ENCODE measurements around the gene DGKI. TPM values are rescaled to one million over a fixed set of nuclear protein-coding genes. Genes with fewer than 3 reads are reported as not detected.

The DGKI gene
- total and polyA plus RNA-seq, 9 of the 15 experiments (the other 6 are each of a cell fraction or from before 2014, with no cell fraction given): 0.11 to 0.54 (median 0.15) TPM; not detected in 5

DNA sequence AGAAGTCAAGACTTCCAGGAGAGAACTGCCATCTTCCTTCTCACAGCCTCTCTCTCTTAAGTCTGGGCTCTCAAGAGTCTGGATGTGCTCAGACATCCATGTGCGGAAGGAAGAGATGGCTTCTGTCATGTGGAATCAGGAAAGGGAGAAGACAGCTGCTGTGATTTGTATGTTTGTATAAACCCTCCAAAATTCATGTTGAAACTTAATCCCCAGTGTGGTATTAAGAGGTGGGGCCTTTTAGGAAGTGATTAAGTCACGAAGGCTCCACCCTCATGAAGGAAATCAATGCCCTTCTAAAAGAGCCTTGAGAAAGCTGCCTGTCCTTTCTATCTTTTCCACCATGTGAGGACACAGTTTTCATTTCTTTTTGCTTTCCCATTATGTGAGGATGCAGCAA, 429.3 kb downstream of the DGKI start:
- ChIA-PET CTCF (ENCODE audit: low intra/inter-chr PET ratio) (no interaction called here), POLR2A (no interaction called here)
- 0% methylated on average over 2 of the region's 2 CpGs for WGBS (ENCODE audit: insufficient coverage, low coverage, missing lambda C conversion rate)
- FAIRE-seq (no peak), DNase-seq (ENCODE audit: extremely low read depth in 1 of 4, low spot score in 3 of 4) (no peak), ATAC-seq (no peak)
- TF ChIP-seq ADNP (tag; IDR thresholded peaks at IDR 0.05) (no peak), FOXJ2 (tag; IDR thresholded peaks at IDR 0.05) (no peak), ZNF232 (CRISPR knock-in tag; IDR thresholded peaks at IDR 0.05) (no peak), RBM14 (IDR thresholded peaks at IDR 0.05; ENCODE audit: borderline replicate concordance, insufficient read depth, low read depth, low read length) (no peak), SMARCA4 (IDR thresholded peaks at IDR 0.05) (no peak), ZNF274 (IDR thresholded peaks at IDR 0.05; ENCODE audit: borderline replicate concordance, low read depth, low read length) (no peak), RFX5 (IDR thresholded peaks at IDR 0.05; ENCODE audit: low read depth, low read length) (no peak), RBM17 (IDR thresholded peaks at IDR 0.05; ENCODE audit: borderline replicate concordance, low read depth, low read length) (no peak), SMAD4 (CRISPR knock-in tag; conservative IDR thresholded peaks at IDR 0.05) (no peak), ZNF121 (CRISPR knock-in tag; conservative IDR thresholded peaks at IDR 0.05) (no peak), MEIS2 (IDR thresholded peaks at IDR 0.05; ENCODE audit: partially characterized antibody) (no peak), DACH1 (IDR thresholded peaks at IDR 0.05; ENCODE audit: partially characterized antibody) (no peak), ZBED1 (IDR thresholded peaks at IDR 0.05) (no peak), POLR3G (IDR thresholded peaks at IDR 0.05; ENCODE audit: extremely low read depth, insufficient read length, insufficient replicate concordance) (no peak)
- TF ChIP-seq, protein P1, sequence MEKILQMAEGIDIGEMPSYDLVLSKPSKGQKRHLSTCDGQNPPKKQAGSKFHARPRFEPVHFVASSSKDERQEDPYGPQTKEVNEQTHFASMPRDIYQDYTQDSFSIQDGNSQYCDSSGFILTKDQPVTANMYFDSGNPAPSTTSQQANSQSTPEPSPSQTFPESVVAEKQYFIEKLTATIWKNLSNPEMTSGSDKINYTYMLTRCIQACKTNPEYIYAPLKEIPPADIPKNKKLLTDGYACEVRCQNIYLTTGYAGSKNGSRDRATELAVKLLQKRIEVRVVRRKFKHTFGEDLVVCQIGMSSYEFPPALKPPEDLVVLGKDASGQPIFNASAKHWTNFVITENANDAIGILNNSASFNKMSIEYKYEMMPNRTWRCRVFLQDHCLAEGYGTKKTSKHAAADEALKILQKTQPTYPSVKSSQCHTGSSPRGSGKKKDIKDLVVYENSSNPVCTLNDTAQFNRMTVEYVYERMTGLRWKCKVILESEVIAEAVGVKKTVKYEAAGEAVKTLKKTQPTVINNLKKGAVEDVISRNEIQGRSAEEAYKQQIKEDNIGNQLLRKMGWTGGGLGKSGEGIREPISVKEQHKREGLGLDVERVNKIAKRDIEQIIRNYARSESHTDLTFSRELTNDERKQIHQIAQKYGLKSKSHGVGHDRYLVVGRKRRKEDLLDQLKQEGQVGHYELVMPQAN (IDR thresholded peaks at IDR 0.05; ENCODE audit: borderline replicate concordance): no peak
- no peak overlapping the region for H3K4me2 ChIP-seq (ENCODE audit: insufficient read depth, low read length)
- H2AFZ ChIP-seq (ENCODE audit: low read depth, low read length): no peak overlapping the region
- H3K27me3 ChIP-seq (ENCODE audit: control insufficient read depth in 2 of 2, insufficient read depth in 2 of 2, low read length in 2 of 2): no peaks in the 10 kb centered on the region
- H3K4me3 ChIP-seq: no peak overlapping the region
- H4K20me1 ChIP-seq (replicated peaks; ENCODE audit: control insufficient read depth, insufficient read depth, low read length): no peaks in the 10 kb centered on the region
- in situ Hi-C loops (cut with MboI): no loop called here
- H3K9me1 ChIP-seq (ENCODE audit: control insufficient read depth, insufficient read depth, low read length): no peaks in the 10 kb centered on the region
- no TSS peak for BruUV-seq (replicated peaks)
- intact Hi-C loops (cut with micrococcal nuclease): no loop called here
- H3K79me2 ChIP-seq (ENCODE audit: control insufficient read depth, insufficient read depth, low read length): no peaks in the 10 kb centered on the region
- no peak overlapping the region for H3K9ac ChIP-seq (ENCODE audit: insufficient read depth in 1 of 2, low read depth in 2 of 2, low read length in 2 of 2)
- no peaks in the 10 kb centered on the region for H3K4me1 ChIP-seq (replicated peaks in 1 of 2; ENCODE audit: control insufficient read depth in 2 of 2, insufficient read depth in 2 of 2, low read length in 2 of 2)
- no peak overlapping the region for H3K27ac ChIP-seq (ENCODE audit: extremely low read depth, low read depth, low read length)
- no peaks in the 10 kb centered on the region for H3K36me3 ChIP-seq (ENCODE audit: control insufficient read depth, insufficient read depth, low read length)
- peaks cover 2% of the 10 kb centered on the region; the same call in 1 of the 2 replicates for H3K9me3 ChIP-seq (replicated peaks; ENCODE audit: control insufficient read depth, insufficient read depth, low read depth, low read length)
